Effector memory CD4-positive, alpha-beta T cell (primary cell): ENCODE measurements around the gene POU2F3.

ENCODE experiments used
- DNase-seq, 3 donors: peaks; one replicate each; pipeline ENCODE4 v3.0.0-alpha.2; 2020
- H3K27ac ChIP-seq: 2 replicates; pipeline ENCODE4 v1.7.0; 2013; ENCODE audit warnings: mild to moderate bottlenecking, low read length, moderate library complexity; ENCODE audit not compliant: insufficient read depth, poor library complexity, severe bottlenecking
- H3K27me3 ChIP-seq: replicated peaks from 2 replicates; pipeline ENCODE4 v1.7.0; 2013; ENCODE audit warnings: mild to moderate bottlenecking, low read length; ENCODE audit not compliant: insufficient read depth, control insufficient read depth, poor library complexity, severe bottlenecking
- H3K36me3 ChIP-seq: 2 replicates; pipeline ENCODE4 v1.7.0; 2013; ENCODE audit warnings: mild to moderate bottlenecking, low read length, moderate library complexity; ENCODE audit not compliant: control insufficient read depth, insufficient read depth
- H3K4me1 ChIP-seq: 2 replicates; pipeline ENCODE4 v1.7.0; 2013; ENCODE audit warnings: low read length, mild to moderate bottlenecking; ENCODE audit not compliant: control insufficient read depth, insufficient read depth, poor library complexity, severe bottlenecking
- H3K4me3 ChIP-seq: 2 replicates; pipeline ENCODE4 v1.7.0; 2013; ENCODE audit warnings: low read length, low read depth, mild to moderate bottlenecking; ENCODE audit not compliant: insufficient read depth, poor library complexity, severe bottlenecking
- H3K9me3 ChIP-seq: 2 replicates; pipeline ENCODE4 v1.7.0; 2013; ENCODE audit warnings: mild to moderate bottlenecking, low read length, moderate library complexity; ENCODE audit not compliant: control insufficient read depth

Gene POU2F3

DNA sequence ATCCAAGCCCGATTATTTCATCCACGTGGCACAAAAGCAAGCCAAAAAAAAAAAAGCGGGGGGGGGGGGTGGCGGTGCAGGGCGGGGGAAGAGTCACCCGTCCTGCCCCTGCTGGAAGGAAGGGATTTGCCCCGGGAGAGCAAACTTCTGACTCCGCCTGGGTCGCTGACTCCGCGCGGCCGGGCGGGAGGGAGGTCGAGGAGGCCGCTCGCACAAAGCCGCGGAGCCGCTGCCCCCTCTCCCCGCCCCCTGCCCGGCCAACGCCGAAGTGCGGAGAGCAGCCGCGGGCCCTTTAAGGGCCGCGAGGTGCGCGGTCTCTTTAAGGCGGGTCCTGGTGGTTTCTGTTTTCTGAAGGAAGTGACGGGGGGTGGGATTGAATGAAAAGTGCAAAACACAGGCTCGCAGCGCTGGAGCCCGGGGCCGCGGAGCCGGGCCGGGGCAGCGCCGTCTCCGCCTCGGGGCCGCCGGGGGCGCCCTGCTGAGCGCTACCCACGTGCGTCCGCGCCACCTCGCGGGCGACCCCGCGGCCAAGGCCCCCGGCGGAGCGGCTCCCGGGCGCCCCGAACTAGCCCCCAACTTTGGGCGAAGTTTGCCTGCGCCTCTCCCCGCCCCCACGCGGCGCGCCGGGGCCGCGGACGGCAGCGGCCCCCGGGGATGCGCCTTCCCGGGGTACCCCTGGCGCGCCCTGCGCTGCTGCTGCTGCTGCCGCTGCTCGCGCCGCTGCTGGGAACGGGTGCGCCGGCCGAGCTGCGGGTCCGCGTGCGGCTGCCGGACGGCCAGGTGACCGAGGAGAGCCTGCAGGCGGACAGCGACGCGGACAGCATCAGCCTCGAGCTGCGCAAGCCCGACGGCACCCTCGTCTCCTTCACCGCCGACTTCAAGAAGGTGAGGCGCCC is 29.1 kb upstream of the POU2F3 start, which contains the start of gene OAF:
TSS of gene OAF (plus strand) at position 407 of the 896 bp plus-strand sequence. CDS start at position 655, 248 bp downstream.
- no peaks in the 10 kb centered on the region for H3K27me3 ChIP-seq
- no peak within 1 kb of the TSS for H3K27ac ChIP-seq
- H3K36me3 ChIP-seq: no peaks in the 10 kb centered on the region
- H3K9me3 ChIP-seq: no peaks in the 10 kb centered on the region
- H3K4me3 ChIP-seq: peak within 1 kb of the TSS; percentile 68
- H3K4me1 ChIP-seq: peaks cover 8% of the 10 kb centered on the region
- peak in 2 of 3 donors; percentile 10 to 32 for DNase-seq

DNA sequence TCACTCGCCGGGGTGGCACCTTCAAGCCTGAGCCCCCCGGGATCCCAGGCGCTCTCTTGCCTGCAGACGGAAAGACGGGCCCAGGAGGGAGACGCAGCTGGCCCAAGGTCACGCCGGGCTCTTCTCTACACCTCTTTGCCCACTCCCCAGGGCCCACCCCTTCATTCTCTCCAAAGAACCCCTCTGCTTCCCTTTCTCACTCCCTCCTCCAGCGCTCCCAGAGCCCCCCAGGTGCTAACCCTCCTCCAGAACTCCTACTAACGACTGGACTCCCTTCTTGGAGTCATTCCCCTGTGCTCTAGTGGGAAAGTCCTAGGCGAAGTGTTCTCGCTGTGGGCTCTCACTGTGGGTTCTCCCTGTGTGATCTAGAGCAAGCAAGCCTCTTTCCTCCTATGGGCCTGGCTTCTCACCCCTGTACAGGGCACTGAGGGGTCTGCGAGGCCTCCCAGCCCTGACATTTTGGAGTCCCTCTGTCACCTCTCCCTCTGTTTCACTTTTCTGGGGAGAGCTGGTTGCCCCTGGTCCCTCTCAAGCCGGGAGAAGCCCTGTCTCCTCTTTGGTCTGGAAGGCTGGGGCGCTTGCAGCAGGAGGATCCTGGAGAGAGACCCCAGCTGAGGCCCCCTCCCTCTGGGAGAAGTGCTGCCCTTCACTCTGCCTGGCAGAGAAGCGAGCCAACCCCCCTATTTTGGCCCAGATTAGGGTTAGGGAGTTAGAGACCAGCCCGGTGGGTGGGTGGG is 28.2 kb upstream of the POU2F3 start:
- Histone ChIP-seq H3K36me3 (no peaks in the 10 kb centered on the region), H3K27me3 (no peaks in the 10 kb centered on the region), H3K4me3 (peak overlapping the region; percentile 51), H3K4me1 (peaks cover 8% of the 10 kb centered on the region), H3K27ac (no peak overlapping the region), H3K9me3 (no peaks in the 10 kb centered on the region)
- no peak for DNase-seq

DNA sequence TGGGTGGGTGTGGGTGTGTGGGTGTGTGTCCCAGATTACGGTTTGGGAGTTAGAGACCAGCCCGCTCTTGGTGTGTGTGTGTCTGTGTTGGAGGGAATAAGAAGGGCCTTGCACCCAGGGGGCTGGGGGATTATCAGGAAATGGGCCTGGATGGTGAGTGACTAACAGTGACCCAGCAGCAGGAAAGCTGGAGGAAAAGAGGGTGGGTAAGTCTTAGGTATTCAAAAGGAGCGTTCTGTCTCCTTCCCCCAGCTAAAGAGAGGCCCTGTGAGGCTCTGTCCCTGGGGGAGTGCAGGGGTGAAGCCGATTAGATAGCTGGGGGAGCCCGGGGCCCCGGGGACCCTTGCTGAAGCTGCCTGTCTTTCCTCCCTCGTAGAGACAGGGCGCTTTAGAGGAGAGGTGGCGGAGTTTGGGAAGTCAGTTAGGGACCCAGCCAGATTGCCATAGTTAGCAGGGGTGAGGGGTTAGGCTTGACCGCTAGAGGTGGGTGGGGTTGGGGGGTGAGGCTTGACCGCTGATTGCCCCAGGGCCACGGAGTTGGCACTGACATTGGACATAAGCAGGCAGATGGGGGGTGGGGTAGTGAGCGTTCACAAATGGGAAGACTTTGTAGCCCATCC is 27.6 kb upstream of the POU2F3 start:
- no peak for DNase-seq
- H3K9me3 ChIP-seq: no peaks in the 10 kb centered on the region
- no peak overlapping the region for H3K27ac ChIP-seq
- H3K4me3 ChIP-seq: no peak overlapping the region
- no peaks in the 10 kb centered on the region for H3K36me3 ChIP-seq
- H3K27me3 ChIP-seq: no peaks in the 10 kb centered on the region
- H3K4me1 ChIP-seq: peaks cover 8% of the 10 kb centered on the region

DNA sequence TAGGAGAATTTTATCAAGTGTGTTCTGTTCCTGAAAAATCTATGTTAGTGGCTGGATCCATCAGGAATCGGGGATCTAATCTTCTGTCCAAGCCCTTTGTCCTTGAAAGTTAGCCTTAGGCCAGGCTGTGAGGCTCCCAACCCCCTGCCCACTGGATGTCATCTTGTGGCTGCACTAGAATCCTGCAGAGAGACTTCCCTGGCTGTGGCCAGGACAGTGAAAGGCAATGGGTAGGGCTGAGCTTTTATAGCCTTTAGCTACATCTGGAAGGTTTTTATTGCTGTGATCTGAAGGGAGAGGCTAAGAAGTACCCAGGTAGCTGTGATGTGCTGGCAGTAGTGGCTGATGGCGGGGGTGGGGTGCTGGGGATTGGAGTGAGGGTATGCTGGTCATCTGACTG is 27.0 kb upstream of the POU2F3 start:
- no peaks in the 10 kb centered on the region for H3K27me3 ChIP-seq
- H3K9me3 ChIP-seq: no peaks in the 10 kb centered on the region
- no peak for DNase-seq
- H3K4me1 ChIP-seq: peaks cover 8% of the 10 kb centered on the region
- H3K36me3 ChIP-seq: no peaks in the 10 kb centered on the region
- no peak overlapping the region for H3K4me3 ChIP-seq
- H3K27ac ChIP-seq: no peak overlapping the region

DNA sequence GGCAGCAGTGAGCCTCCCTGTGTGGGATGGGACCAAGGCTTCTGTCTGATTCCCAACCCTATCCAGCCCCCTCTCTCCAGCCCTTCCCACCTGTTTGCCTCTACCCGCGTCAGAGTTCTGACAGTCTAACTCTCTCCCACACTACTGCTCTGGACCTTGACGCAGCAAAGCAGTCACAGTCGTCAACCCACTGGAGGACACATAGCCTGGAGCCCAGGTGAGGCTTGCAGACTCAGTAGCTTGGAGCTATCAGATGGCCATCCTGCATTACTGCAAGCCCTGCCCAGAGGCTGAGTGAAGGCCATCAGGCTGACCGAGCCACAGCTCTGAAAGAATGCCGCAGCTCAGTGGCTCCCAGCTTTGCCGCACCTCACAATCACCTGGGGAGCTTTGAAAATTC is 25.4 kb upstream of the POU2F3 start:
- Histone ChIP-seq H3K36me3 (no peaks in the 10 kb centered on the region), H3K4me3 (no peak overlapping the region), H3K27me3 (no peaks in the 10 kb centered on the region), H3K9me3 (no peaks in the 10 kb centered on the region), H3K4me1 (peaks cover 8% of the 10 kb centered on the region), H3K27ac (no peak overlapping the region)
- DNase-seq: no peak

DNA sequence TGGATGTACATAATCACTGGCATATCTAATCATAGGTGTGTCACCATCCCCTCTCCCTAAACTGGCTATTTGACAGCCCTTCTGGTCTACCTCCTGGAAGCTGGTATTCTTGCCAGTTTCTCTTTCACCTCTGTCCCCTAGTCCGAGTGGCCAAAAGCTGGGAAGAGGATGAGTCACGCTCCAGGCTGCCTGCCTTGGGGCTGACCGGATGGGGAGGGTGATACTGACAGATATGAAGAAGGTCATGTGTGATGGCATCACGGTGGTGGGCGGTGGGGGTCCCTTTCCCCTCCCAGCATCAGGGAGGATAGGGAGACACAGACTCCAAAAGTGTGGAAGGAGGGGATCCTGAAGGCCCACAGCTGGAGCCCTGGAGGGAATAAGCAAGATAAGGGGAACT is 24.3 kb upstream of the POU2F3 start:
- Histone ChIP-seq H3K9me3 (no peaks in the 10 kb centered on the region), H3K27me3 (no peaks in the 10 kb centered on the region), H3K36me3 (no peaks in the 10 kb centered on the region), H3K4me3 (no peak overlapping the region), H3K27ac (no peak overlapping the region), H3K4me1 (peaks cover 4% of the 10 kb centered on the region)
- DNase-seq: no peak

DNA sequence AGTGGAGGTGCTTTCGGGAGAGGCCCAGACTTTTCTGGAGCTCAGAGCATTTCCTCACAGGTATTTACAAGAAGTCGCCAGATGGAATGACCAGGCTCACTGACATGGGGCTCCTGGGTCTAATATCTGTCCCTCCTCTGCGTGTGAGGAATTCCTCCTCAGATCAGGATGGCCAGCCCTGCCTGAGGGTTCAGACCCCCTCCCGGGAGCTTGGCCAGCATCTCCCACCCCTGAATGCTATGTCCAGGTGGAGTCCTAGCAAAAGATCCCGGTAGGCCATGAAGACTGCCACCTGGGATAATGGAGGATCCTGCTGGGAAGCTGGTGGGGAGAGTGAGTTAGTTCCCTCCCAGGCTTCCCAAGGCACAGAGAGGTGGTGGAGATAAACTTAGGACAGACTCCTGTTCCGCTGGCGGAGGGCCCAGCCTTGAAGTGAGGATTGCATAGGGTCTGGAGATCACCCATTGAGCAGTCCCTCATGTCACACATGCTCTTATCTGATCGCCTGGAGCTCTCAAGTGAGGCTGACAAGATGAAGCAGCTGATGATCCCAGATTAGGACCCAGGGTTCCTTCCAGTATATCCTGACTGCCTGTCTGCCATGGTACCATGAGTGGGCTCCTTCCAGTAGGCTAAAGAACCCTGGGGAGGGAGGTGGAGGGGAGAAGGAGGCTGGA is 23.4 kb upstream of the POU2F3 start:
- no peaks in the 10 kb centered on the region for H3K27me3 ChIP-seq
- no peak overlapping the region for H3K4me3 ChIP-seq
- H3K4me1 ChIP-seq: peaks cover under 1% of the 10 kb centered on the region
- H3K36me3 ChIP-seq: no peaks in the 10 kb centered on the region
- no peaks in the 10 kb centered on the region for H3K9me3 ChIP-seq
- no peak overlapping the region for H3K27ac ChIP-seq
- DNase-seq: no peak

DNA sequence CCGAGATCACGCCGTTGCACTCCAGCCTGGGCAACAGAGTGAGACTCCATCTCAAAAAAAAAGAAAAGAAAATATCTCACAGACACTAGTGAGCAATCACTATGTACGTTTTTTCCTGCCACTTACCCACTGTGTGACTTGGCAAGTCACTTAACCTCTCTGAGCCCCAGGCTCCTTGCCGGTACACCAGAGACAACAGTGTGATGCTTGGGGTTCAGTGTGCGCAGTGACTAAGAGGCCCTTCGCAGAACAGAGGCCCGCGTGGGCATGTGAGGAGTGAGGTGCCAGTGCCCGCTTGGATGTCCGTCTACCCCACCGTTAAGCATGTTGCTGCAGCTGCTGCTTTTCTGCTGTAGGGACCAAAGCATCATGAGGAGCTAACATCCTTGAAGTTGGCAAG is 22.4 kb upstream of the POU2F3 start:
- no peaks in the 10 kb centered on the region for H3K27me3 ChIP-seq
- DNase-seq: no peak
- H3K4me3 ChIP-seq: no peak overlapping the region

DNA sequence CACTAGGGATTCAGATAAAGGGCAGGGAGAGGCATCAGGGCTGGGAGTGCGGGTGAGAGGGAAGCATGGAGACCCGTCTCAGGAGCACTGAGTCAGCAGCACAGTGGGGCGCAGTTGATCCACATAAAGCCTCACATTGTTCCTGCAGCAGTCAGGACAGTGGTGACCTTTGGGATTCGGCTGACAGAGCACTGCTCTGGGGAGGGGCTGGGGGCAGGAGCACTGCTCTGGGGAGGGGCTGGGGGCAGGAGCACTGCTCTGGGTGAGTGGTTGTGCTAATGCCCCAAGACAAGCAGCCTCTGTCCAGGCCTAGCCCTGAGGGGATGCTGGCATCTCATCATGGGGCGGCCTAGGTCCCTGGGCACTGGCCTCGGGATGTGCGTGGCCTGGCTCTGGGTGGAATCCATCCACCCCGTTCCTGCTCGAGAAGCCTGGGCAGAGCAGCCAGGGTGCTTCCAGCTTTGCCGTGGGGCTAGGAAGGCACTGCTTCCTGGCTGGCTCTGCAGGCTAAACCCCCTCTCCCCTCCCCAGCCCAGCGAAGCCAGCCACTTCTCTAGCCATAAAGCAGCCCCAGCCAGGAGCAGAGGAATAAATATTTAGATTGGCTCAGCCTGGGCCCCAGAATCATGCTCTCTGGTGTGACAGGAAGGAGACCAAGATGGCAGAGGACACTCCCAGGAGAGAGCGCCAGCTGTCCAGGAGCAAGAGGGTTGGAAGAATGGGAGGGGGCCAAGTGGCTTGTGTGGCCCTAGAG is 21.8 kb upstream of the POU2F3 start:
- Histone ChIP-seq H3K4me1 (no peaks in the 10 kb centered on the region), H3K27ac (no peak overlapping the region), H3K9me3 (no peaks in the 10 kb centered on the region), H3K27me3 (no peaks in the 10 kb centered on the region), H3K36me3 (no peaks in the 10 kb centered on the region), H3K4me3 (no peak overlapping the region)
- DNase-seq: no peak

More for the DNA sequence above, 22.4 kb upstream of the POU2F3 start:
- Histone ChIP-seq H3K36me3 (no peaks in the 10 kb centered on the region), H3K4me1 (no peaks in the 10 kb centered on the region), H3K27ac (no peak overlapping the region), H3K9me3 (no peaks in the 10 kb centered on the region)
